Ovary (tissue), 9 donors: ENCODE data around the gene PLEKHG2. TPM values are rescaled to one million over a fixed set of nuclear protein-coding genes. Genes with fewer than 3 reads are reported as not detected.

Experiments used
- DNase-seq, 5 donors: peaks; one replicate each; pipeline ENCODE4 v3.0.0-alpha.2; 2019 to 2020
- H3K27ac ChIP-seq, 2 donors: fragments of 200-600 bp; one replicate each; pipeline versions ENCODE4 v1.5.1 to v1.8.0; 2019 to 2022
- H3K27me3 ChIP-seq: fragments of 200-600 bp; one replicate; pipeline ENCODE4 v1.8.0; 2022
- H3K36me3 ChIP-seq: fragments of 200-600 bp; sonication (generic); one replicate; pipeline ENCODE4 v1.5.1; 2019
- H3K4me1 ChIP-seq: one replicate; pipeline ENCODE4 v1.8.1; 2013; ENCODE audit warnings: mild to moderate bottlenecking, moderate library complexity; ENCODE audit not compliant: insufficient read depth
- H3K4me3 ChIP-seq: fragments of 200-600 bp; sonication (generic); one replicate; pipeline ENCODE4 v1.5.1; 2017
- H3K9me3 ChIP-seq, 2 donors: fragments of 200-600 bp in 1 of 2; sonication (generic) in 1 of 2; one replicate each; pipeline versions ENCODE4 v1.5.1 to v1.8.1; 2013 to 2019; ENCODE audit warnings: mild to moderate bottlenecking in 1 of 2, moderate library complexity in 1 of 2
- CTCF ChIP-seq, 3 donors: fragments of 450-650 bp in 2 of 3; fragments of 200-600 bp in 1 of 3; IDR thresholded peaks; one replicate each; pipeline versions ENCODE4 v1.5.1 to v1.8.0; 2016 to 2022; ENCODE audit warnings: antibody characterized with exemption in 3 of 3, mild to moderate bottlenecking in 1 of 3
- EP300 ChIP-seq: sonication (generic); formaldehyde crosslinking; IDR thresholded peaks from one replicate; pipeline ENCODE4 v1.6.1; 2017; ENCODE audit warnings: antibody characterized with exemption
- POLR2A ChIP-seq: fragments of 450-650 bp; IDR thresholded peaks from one replicate; pipeline ENCODE4 v1.6.1; 2017; ENCODE audit warnings: antibody characterized with exemption, mild to moderate bottlenecking, moderate library complexity
- whole genome bisulfite sequencing, 3 donors: extraction: QIAGEN DNeasy Blood & Tissue Kit in 1 of 3; methylation state at CpG; one replicate each; pipeline versions ENCODE4 v1.1.5 to v1.1.7; 2013 to 2017; 5-methylcytosine and 5-hydroxymethylcytosine counted together
- intact Hi-C, 4 donors: fragments of 100-400 bp; cut with DNase I; formaldehyde crosslinking; loops; one replicate each; pipeline versions ENCODE4 v1.11.0 to v1.15.1; 2022 to 2023
- polyA plus RNA-seq, 2 donors: library from polyadenylated mRNA; stranded (reverse); fragments of 200-250 nt in 1 of 2; fragments of 350-450 nt in 1 of 2; fragmentation: Illumina TruSeq in 1 of 2; extraction: RNeasy Lipid Tissue Mini Kit (QIAGEN cat#74804) in 1 of 2; gene quantifications; one replicate each; pipeline ENCODE4 v1.2.3, GENCODE V29; 2013 to 2014
- total RNA-seq, 7 donors: library from RNA; depleted of rRNA in 2 of 7; stranded (reverse); fragments of >200 nt in 2 of 7; fragmentation: NEBNext Ultra II Directional in 3 of 7; extraction: Animal tissue kit (Norgen Biotek cat#: 25700) in 3 of 7; gene quantifications; one replicate each; pipeline versions ENCODE4 v1.1.0 to v1.2.4, GENCODE V29; 2016 to 2023
- donor health status: DM: no; HTN: no; CAD: no; lungs with moderate emphysema.
- donor health status: DM: no; HTN: no; CAD: no.
- donor health status: Bipolar disorder and iron deficiency.
- donor health status: DM: yes; HTN: yes; CAD: no.
- donor health status: DM: no; HTN: no; CAD: no.
- donor health status: DM: yes; HTN: yes; CAD: no.

The PLEKHG2 gene
- total and polyA plus RNA-seq, 9 donors, result 8.6 to 68.0 (median 26.6) TPM

- no peaks in the 10 kb centered on the region for H3K9me3 ChIP-seq
- peak overlapping the region in 1 of 2 donors; percentile 99 for H3K27ac ChIP-seq
- DNase-seq, result no peak
- no peak overlapping the region for H3K4me3 ChIP-seq
- H3K27me3 ChIP-seq, result no peaks in the 10 kb centered on the region
- intact Hi-C loops, result loop anchor here in 1 of 4 donors (5.0 kb wide), 1 partner anchor 574 kb away; no protein-coding TSS in a partner anchor
- H3K36me3 ChIP-seq, result no peaks in the 10 kb centered on the region
- H3K4me1 ChIP-seq, result peaks cover 8% of the 10 kb centered on the region
- TF ChIP-seq CTCF (IDR thresholded peaks at IDR 0.05) (no peak), EP300 (no peak), POLR2A (no peak)
- WGBS, 3 donors, result 51 to 66% (median 57%) methylated on average over 4 of the region's 4 CpGs
Measured at GRCh38 chr19:39401070-39401548, 11.4 kb upstream of the PLEKHG2 start.

- Histone ChIP-seq H3K27me3 (no peaks in the 10 kb centered on the region), H3K36me3 (no peaks in the 10 kb centered on the region), H3K27ac (peak overlapping the region; percentile 96 to 99), H3K9me3 (no peaks in the 10 kb centered on the region), H3K4me1 (peaks cover 8% of the 10 kb centered on the region), H3K4me3 (peak overlapping the region; percentile 21)
- DNase-seq, result peak in 4 of 5 donors; percentile 41 to 60 (median 52)
- intact Hi-C loops, result loop anchor here in 1 of 4 donors (5.0 kb wide), 1 partner anchor 574 kb away; no protein-coding TSS in a partner anchor
- 49 to 58% (median 57%) methylated on average over 24 to 25 of the region's 25 CpGs for WGBS, 3 donors
- TF ChIP-seq CTCF (IDR thresholded peaks at IDR 0.05) (no peak), POLR2A (no peak), EP300 (no peak)
Measured at GRCh38 chr19:39401549-39402345, 10.7 kb upstream of the PLEKHG2 start.

GRCh38 chr19:39402346-39403300, 9.8 kb upstream of the PLEKHG2 start:
- intact Hi-C loops, result loop anchor here in 1 of 4 donors (5.0 kb wide), 1 partner anchor 575 kb away; no protein-coding TSS in a partner anchor
- TF ChIP-seq EP300 (peak; percentile 94), CTCF (IDR thresholded peaks at IDR 0.05) (no peak), POLR2A (peak; percentile 46)
- Histone ChIP-seq H3K36me3 (no peaks in the 10 kb centered on the region), H3K4me1 (peaks cover 7% of the 10 kb centered on the region), H3K27ac (peak overlapping the region; percentile 96 to 99), H3K9me3 (no peaks in the 10 kb centered on the region), H3K27me3 (no peaks in the 10 kb centered on the region), H3K4me3 (peak overlapping the region; percentile 55)
- peak; percentile 95 to 98 (median 96) for DNase-seq
- WGBS, 3 donors, result 2% methylated on average over 58 to 59 of the region's 59 CpGs
